Thyroid gland (tissue), 4 donors: ENCODE measurements around the gene OGDH.

Experiments used
- POLR2A ChIP-seq, 2 donors: fragments of 450-650 bp; IDR thresholded peaks; one replicate each; pipeline ENCODE4 v1.6.1; 2017; ENCODE audit warnings: antibody characterized with exemption in 2 of 2, mild to moderate bottlenecking in 2 of 2, moderate library complexity in 1 of 2
- TF ChIP-seq, protein P1 (sequence below), 6 experiments: fragments of 200-600 bp in 3 of 6; fragments of 450-650 bp in 3 of 6; sonication (generic) in 3 of 6; IDR thresholded peaks; one replicate each; pipeline ENCODE4 v1.5.1; 2016 to 2019; ENCODE audit warnings: antibody characterized with exemption in 6 of 6, mild to moderate bottlenecking in 2 of 6, inconsistent platforms in 1 of 6, moderate library complexity in 1 of 6

DNA sequence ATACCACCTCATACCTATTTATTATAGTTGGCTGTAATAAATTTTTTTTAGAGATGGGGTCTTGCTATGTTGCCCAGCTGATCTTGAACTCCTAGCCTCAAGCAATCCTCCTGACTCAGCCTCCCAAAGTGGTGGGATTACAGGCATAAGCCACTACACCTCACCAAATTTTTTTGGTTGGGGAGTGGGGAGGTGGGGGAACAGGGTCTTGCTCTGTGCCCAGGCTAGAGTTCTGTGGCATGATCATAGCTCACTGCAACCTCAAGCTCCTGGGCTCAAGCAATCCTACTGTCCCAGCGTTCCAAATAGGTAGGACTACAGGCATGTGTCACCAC is 3.9 kb upstream of the OGDH start:
- TF ChIP-seq, protein P1, sequence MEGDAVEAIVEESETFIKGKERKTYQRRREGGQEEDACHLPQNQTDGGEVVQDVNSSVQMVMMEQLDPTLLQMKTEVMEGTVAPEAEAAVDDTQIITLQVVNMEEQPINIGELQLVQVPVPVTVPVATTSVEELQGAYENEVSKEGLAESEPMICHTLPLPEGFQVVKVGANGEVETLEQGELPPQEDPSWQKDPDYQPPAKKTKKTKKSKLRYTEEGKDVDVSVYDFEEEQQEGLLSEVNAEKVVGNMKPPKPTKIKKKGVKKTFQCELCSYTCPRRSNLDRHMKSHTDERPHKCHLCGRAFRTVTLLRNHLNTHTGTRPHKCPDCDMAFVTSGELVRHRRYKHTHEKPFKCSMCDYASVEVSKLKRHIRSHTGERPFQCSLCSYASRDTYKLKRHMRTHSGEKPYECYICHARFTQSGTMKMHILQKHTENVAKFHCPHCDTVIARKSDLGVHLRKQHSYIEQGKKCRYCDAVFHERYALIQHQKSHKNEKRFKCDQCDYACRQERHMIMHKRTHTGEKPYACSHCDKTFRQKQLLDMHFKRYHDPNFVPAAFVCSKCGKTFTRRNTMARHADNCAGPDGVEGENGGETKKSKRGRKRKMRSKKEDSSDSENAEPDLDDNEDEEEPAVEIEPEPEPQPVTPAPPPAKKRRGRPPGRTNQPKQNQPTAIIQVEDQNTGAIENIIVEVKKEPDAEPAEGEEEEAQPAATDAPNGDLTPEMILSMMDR (IDR thresholded peaks at IDR 0.05) = no peak
- TF ChIP-seq POLR2A (IDR thresholded peaks at IDR 0.05) = no peak
